Osteoblast (primary cell): ENCODE data around the gene PEAK3. TPM values are rescaled to one million over a fixed set of nuclear protein-coding genes. Genes with fewer than 3 reads are reported as not detected.

Source experiments
- DNase-seq: peaks from one replicate; pipeline ENCODE4 v3.0.0; 2011; ENCODE audit warnings: low spot score, mixed read lengths; ENCODE audit not compliant: insufficient read length; ENCODE audit errors: missing footprints
- H2AFZ ChIP-seq: 2 replicates; pipeline ENCODE4 v1.6.0; 2011; ENCODE audit warnings: mild to moderate bottlenecking, low read length
- H3K27ac ChIP-seq: 2 replicates; pipeline ENCODE4 v1.5.1; 2011; ENCODE audit warnings: mild to moderate bottlenecking, low read depth, low read length, moderate library complexity
- H3K27me3 ChIP-seq: 2 replicates; pipeline ENCODE4 v1.6.0; 2012; ENCODE audit warnings: mild to moderate bottlenecking, control low read depth, inconsistent platforms, low read length, moderate library complexity; ENCODE audit not compliant: insufficient read depth
- H3K36me3 ChIP-seq: 2 replicates; pipeline ENCODE4 v1.5.1; 2011; ENCODE audit warnings: mild to moderate bottlenecking, low read length, control low read depth, moderate library complexity; ENCODE audit not compliant: insufficient read depth
- H3K4me1 ChIP-seq: 2 replicates; pipeline ENCODE4 v1.5.1; 2011; ENCODE audit warnings: mild to moderate bottlenecking, low read length, control low read depth, moderate library complexity; ENCODE audit not compliant: insufficient read depth
- H3K4me2 ChIP-seq: 2 replicates; pipeline ENCODE4 v1.6.0; 2011; ENCODE audit warnings: mild to moderate bottlenecking, low read length; ENCODE audit not compliant: insufficient read depth
- H3K4me3 ChIP-seq: fragments of 200-600 bp; sonication (generic); 3 replicates; pipeline ENCODE4 v1.5.1; 2012; ENCODE audit warnings: mild to moderate bottlenecking, low read length, inconsistent platforms; ENCODE audit not compliant: insufficient read depth
- H3K79me2 ChIP-seq: 2 replicates; pipeline ENCODE4 v1.6.0; 2012; ENCODE audit warnings: mild to moderate bottlenecking, low read length, control low read depth, inconsistent platforms; ENCODE audit not compliant: insufficient read depth
- H3K9me3 ChIP-seq: 2 replicates; pipeline ENCODE4 v1.5.1; 2011; ENCODE audit warnings: low read depth, low read length, control low read depth
- H4K20me1 ChIP-seq: 2 replicates; pipeline ENCODE4 v1.6.0; 2012; ENCODE audit warnings: mild to moderate bottlenecking, low read length, control low read depth; ENCODE audit not compliant: insufficient read depth
- total RNA-seq: library from RNA; depleted of rRNA; stranded (reverse); fragments of >200 nt; gene quantifications from 2 replicates; pipeline ENCODE4 v1.2.3, GENCODE V29; 2012
- TF ChIP-seq, protein P1 (sequence below): IDR thresholded peaks from 2 replicates; pipeline ENCODE4 v1.5.1; 2011; ENCODE audit warnings: mild to moderate bottlenecking, low read depth, low read length, moderate library complexity; ENCODE audit errors: extremely low read depth

The PEAK3 gene
- total RNA-seq, 1 donor = not detected

DNA sequence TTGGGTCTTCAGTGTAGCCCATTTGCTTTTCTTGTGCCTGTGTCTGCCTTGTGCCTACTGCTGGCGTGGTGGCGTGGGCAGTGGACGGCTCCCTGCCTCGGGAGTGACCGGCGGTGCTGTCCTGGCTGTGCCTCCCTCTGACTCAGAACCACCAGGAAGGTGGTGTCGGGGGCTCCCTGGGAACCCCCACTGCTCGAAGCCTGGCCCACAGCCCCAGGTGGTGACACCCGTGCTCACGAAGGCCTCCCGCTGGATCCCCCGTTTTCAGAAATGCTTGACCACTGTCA lies 37.9 kb downstream of the PEAK3 start:
- Histone ChIP-seq H3K27ac (no peak overlapping the region), H4K20me1 (peaks cover 80% of the 10 kb centered on the region), H3K4me2 (no peak overlapping the region), H3K4me1 (peaks cover 19% of the 10 kb centered on the region), H3K27me3 (no peaks in the 10 kb centered on the region), H3K9me3 (no peaks in the 10 kb centered on the region), H3K79me2 (peaks cover 69% of the 10 kb centered on the region), H3K4me3 (no peak overlapping the region), H2AFZ (no peak overlapping the region), H3K36me3 (peaks cover 46% of the 10 kb centered on the region)
- DNase-seq = no peak
- TF ChIP-seq, protein P1, sequence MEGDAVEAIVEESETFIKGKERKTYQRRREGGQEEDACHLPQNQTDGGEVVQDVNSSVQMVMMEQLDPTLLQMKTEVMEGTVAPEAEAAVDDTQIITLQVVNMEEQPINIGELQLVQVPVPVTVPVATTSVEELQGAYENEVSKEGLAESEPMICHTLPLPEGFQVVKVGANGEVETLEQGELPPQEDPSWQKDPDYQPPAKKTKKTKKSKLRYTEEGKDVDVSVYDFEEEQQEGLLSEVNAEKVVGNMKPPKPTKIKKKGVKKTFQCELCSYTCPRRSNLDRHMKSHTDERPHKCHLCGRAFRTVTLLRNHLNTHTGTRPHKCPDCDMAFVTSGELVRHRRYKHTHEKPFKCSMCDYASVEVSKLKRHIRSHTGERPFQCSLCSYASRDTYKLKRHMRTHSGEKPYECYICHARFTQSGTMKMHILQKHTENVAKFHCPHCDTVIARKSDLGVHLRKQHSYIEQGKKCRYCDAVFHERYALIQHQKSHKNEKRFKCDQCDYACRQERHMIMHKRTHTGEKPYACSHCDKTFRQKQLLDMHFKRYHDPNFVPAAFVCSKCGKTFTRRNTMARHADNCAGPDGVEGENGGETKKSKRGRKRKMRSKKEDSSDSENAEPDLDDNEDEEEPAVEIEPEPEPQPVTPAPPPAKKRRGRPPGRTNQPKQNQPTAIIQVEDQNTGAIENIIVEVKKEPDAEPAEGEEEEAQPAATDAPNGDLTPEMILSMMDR = no peak

DNA sequence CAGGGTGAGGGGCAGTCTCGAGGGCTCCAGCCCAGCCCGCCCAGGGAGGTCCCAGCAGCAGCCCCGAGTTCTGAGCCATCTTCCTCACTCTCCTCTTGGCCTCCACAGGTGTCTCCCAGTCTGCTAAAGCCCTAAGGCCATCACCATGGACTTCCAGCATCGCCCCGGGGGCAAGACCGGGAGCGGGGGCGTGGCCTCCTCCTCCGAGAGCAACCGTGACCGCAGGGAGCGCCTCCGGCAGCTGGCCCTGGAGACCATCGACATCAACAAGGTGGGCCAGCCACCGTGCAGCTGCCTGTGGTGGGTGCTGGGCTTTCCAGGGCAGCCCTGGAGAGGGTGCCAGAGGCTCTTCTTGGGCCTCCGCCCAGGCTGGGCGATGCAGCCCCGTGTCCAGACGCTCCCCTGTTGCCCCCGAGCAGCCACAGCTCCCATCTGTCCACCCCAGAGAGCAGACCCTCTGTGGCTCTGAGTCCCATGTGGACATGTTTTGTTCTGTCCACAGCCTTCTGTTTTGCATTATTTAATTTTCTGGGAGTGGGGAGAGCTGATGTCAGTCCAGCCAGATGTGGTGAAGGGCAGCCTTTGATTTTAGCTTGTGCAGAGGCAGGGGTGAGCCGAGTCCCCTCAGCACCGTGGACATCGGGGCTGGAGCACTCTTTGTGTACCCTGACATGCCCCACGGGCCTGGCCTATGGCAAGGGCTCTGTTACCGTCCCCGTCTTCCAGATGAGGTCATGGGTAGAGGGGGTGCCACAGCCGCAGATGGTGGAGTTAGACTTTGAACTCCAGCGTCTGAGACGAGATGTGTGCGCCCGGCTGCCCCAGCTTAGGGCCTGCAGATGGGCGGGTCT lies 38.5 kb downstream of the PEAK3 start:
- Histone ChIP-seq H3K27ac (no peak overlapping the region), H4K20me1 (peaks cover 74% of the 10 kb centered on the region), H3K9me3 (no peaks in the 10 kb centered on the region), H3K4me2 (no peak overlapping the region), H3K4me1 (peaks cover 25% of the 10 kb centered on the region), H3K27me3 (no peaks in the 10 kb centered on the region), H3K79me2 (peaks cover 75% of the 10 kb centered on the region), H3K36me3 (peaks cover 46% of the 10 kb centered on the region), H3K4me3 (no peak overlapping the region), H2AFZ (no peak overlapping the region)
- TF ChIP-seq, protein P1 = no peak
- DNase-seq = no peak

- Histone ChIP-seq H3K27me3 (no peaks in the 10 kb centered on the region), H3K36me3 (peaks cover 52% of the 10 kb centered on the region), H3K79me2 (peaks cover 82% of the 10 kb centered on the region), H3K9me3 (no peaks in the 10 kb centered on the region), H3K27ac (no peak overlapping the region), H4K20me1 (peaks cover 74% of the 10 kb centered on the region), H3K4me2 (no peak overlapping the region), H2AFZ (no peak overlapping the region), H3K4me3 (no peak overlapping the region), H3K4me1 (peaks cover 32% of the 10 kb centered on the region)
- no peak for DNase-seq
- TF ChIP-seq, protein P1 = no peak
Observed at GRCh38 chr19:2242816-2243215, 39.2 kb downstream of the PEAK3 start.

GRCh38 chr19:2242092-2242537 lies 39.9 kb downstream of the PEAK3 start:
- H4K20me1 ChIP-seq = peaks cover 76% of the 10 kb centered on the region
- H3K27me3 ChIP-seq = no peaks in the 10 kb centered on the region
- no peak overlapping the region for H3K27ac ChIP-seq
- peaks cover 38% of the 10 kb centered on the region for H3K4me1 ChIP-seq
- H3K36me3 ChIP-seq = peaks cover 50% of the 10 kb centered on the region
- H3K9me3 ChIP-seq = no peaks in the 10 kb centered on the region
- DNase-seq = no peak
- no peak overlapping the region for H3K4me3 ChIP-seq
- H2AFZ ChIP-seq = no peak overlapping the region
- H3K4me2 ChIP-seq = no peak overlapping the region
- peaks cover 89% of the 10 kb centered on the region for H3K79me2 ChIP-seq
- TF ChIP-seq, protein P1 = no peak
